Natural killer cell (primary cell): ENCODE measurements around the gene IRS2. TPM values are rescaled to one million over a fixed set of nuclear protein-coding genes. Genes with fewer than 3 reads are reported as not detected.

ENCODE experiments used
- ATAC-seq, 3 donors: fragments of 150-1000 bp in 2 of 3; fragments of 200-7000 bp in 1 of 3; cut with Tn5 transposase; 1 replicate in 1 of 3; 2 replicates in 2 of 3; pipeline ENCODE4 v1.10.0; 2021; ENCODE audit warnings: mild to moderate bottlenecking in 2 of 3, moderate library complexity in 2 of 3
- DNase-seq, 2 donors: peaks; one replicate each; pipeline versions ENCODE4 v3.0.0 to v3.0.0-alpha.2; 2013 to 2021; ENCODE audit warnings: mixed read lengths in 1 of 2
- H3K27ac ChIP-seq: one replicate; pipeline ENCODE4 v1.5.1; 2013; ENCODE audit warnings: mild to moderate bottlenecking, low read length
- H3K27me3 ChIP-seq: one replicate; pipeline ENCODE4 v1.6.1; 2013; ENCODE audit warnings: low read length; ENCODE audit not compliant: control insufficient read depth, insufficient read depth
- H3K36me3 ChIP-seq: one replicate; pipeline ENCODE4 v1.6.1; 2013; ENCODE audit warnings: low read length; ENCODE audit not compliant: control insufficient read depth, insufficient read depth
- H3K4me1 ChIP-seq: one replicate; pipeline ENCODE4 v1.6.1; 2013; ENCODE audit warnings: low read length; ENCODE audit not compliant: control insufficient read depth, insufficient read depth
- H3K4me3 ChIP-seq: one replicate; pipeline ENCODE4 v1.5.1; 2013; ENCODE audit warnings: low read length
- H3K9me3 ChIP-seq: one replicate; pipeline ENCODE4 v1.6.1; 2013; ENCODE audit warnings: low read length; ENCODE audit not compliant: control insufficient read depth, insufficient read depth
- H3K27ac Mint-ChIP-seq, 2 donors: one replicate each; pipeline ENCODE4 v1.8.0; 2022; ENCODE audit warnings: mild to moderate bottlenecking in 2 of 2, mixed read lengths in 2 of 2, moderate library complexity in 1 of 2
- H3K27me3 Mint-ChIP-seq, 2 donors: one replicate each; pipeline ENCODE4 v1.8.0; 2022; ENCODE audit warnings: low read depth in 2 of 2, mixed read lengths in 2 of 2
- H3K36me3 Mint-ChIP-seq: one replicate; pipeline ENCODE4 v1.8.0; 2022; ENCODE audit warnings: mixed read lengths
- H3K4me1 Mint-ChIP-seq, 2 donors: one replicate each; pipeline ENCODE4 v1.8.0; 2022; ENCODE audit warnings: mixed read lengths in 2 of 2
- H3K4me3 Mint-ChIP-seq: one replicate; pipeline ENCODE4 v1.8.0; 2022; ENCODE audit warnings: mild to moderate bottlenecking, moderate library complexity, mixed read lengths
- H3K9me3 Mint-ChIP-seq, 2 donors: one replicate each; pipeline ENCODE4 v1.8.0; 2022; ENCODE audit warnings: mixed read lengths in 2 of 2
- CTCF ChIP-seq: fragments of 200-600 bp; IDR thresholded peaks from one replicate; pipeline ENCODE4 v1.8.0; 2022; ENCODE audit warnings: antibody characterized with exemption
- WGBS: methylation state at CpG from one replicate; pipeline ENCODE4 v1.1.7; 2013; ENCODE audit warnings: missing lambda C conversion rate; ENCODE audit not compliant: insufficient coverage; 5-methylcytosine and 5-hydroxymethylcytosine counted together
- intact Hi-C: fragments of 100-400 bp; cut with micrococcal nuclease; formaldehyde crosslinking; loops from one replicate; pipeline ENCODE4 v1.14.2; 2022
- total RNA-seq, 4 donors: library from RNA; stranded (reverse); fragments of 120-200 nt in 1 of 4; gene quantifications; one replicate each; pipeline versions ENCODE4 v1.2.3 to v1.2.4, GENCODE V29; 2013 to 2022

Gene IRS2
- total RNA-seq, 3 donors from 2014 or later (not counting 1 experiment from before 2014, with no cell fraction given): 39.8 to 79.1 (median 60.9) TPM

GRCh38 chr13:109795011-109795410 is 8.6 kb upstream of the IRS2 start:
- no peaks in the 10 kb centered on the region for H3K9me3 Mint-ChIP-seq
- peaks cover 6 to 8% of the 10 kb centered on the region in 2 donors for H3K4me1 Mint-ChIP-seq
- no peaks in the 10 kb centered on the region for H3K9me3 ChIP-seq
- H3K27ac Mint-ChIP-seq: no peak overlapping the region
- H3K36me3 Mint-ChIP-seq: no peaks in the 10 kb centered on the region
- no peak overlapping the region for H3K27ac ChIP-seq
- H3K4me3 ChIP-seq: no peak overlapping the region
- H3K27me3 Mint-ChIP-seq: peaks cover 26 to 71% of the 10 kb centered on the region in 2 donors
- 0% methylated on average over 1 of the region's 2 CpGs for WGBS
- no peak for TF ChIP-seq CTCF
- no peaks in the 10 kb centered on the region for H3K36me3 ChIP-seq
- H3K4me3 Mint-ChIP-seq: no peak overlapping the region
- ATAC-seq (no peak), DNase-seq (no peak)
- H3K4me1 ChIP-seq: no peaks in the 10 kb centered on the region
- peaks cover 9% of the 10 kb centered on the region for H3K27me3 ChIP-seq
- intact Hi-C loops: no loop called here

- Mint-ChIP-seq H3K9me3 (no peaks in the 10 kb centered on the region), H3K36me3 (no peaks in the 10 kb centered on the region), H3K4me3 (no peak overlapping the region), H3K4me1 (peaks cover 8% of the 10 kb centered on the region in 2 donors), H3K27ac (no peak overlapping the region), H3K27me3 (peaks cover 24 to 67% of the 10 kb centered on the region in 2 donors)
- WGBS: 88% methylated on average over 12 of the region's 12 CpGs
- TF ChIP-seq CTCF: no peak
- no peak overlapping the region for H3K27ac ChIP-seq
- ATAC-seq: no peak
- H3K27me3 ChIP-seq: peaks cover 9% of the 10 kb centered on the region
- DNase-seq: no peak
- no peaks in the 10 kb centered on the region for H3K36me3 ChIP-seq
- no peaks in the 10 kb centered on the region for H3K9me3 ChIP-seq
- no peak overlapping the region for H3K4me3 ChIP-seq
- H3K4me1 ChIP-seq: no peaks in the 10 kb centered on the region
- intact Hi-C loops: no loop called here
Observed at GRCh38 chr13:109794095-109794494, 7.7 kb upstream of the IRS2 start.

- WGBS: 45% methylated on average over 1 of the region's 6 CpGs
- H3K27ac ChIP-seq: no peak overlapping the region
- Mint-ChIP-seq H3K4me3 (no peak overlapping the region), H3K27ac (no peak overlapping the region), H3K4me1 (peaks cover 12 to 16% of the 10 kb centered on the region in 2 donors), H3K27me3 (peaks cover 20 to 55% of the 10 kb centered on the region in 2 donors), H3K9me3 (no peaks in the 10 kb centered on the region), H3K36me3 (no peaks in the 10 kb centered on the region)
- intact Hi-C loops: no loop called here
- H3K4me1 ChIP-seq: peaks cover 4% of the 10 kb centered on the region
- DNase-seq (no peak), ATAC-seq (no peak)
- H3K9me3 ChIP-seq: no peaks in the 10 kb centered on the region
- H3K36me3 ChIP-seq: no peaks in the 10 kb centered on the region
- no peak overlapping the region for H3K4me3 ChIP-seq
- TF ChIP-seq CTCF: no peak
- peaks cover 9% of the 10 kb centered on the region for H3K27me3 ChIP-seq
Observed at GRCh38 chr13:109792416-109793059, 6.2 kb upstream of the IRS2 start.
